Lower leg skin (tissue), 3 donors: ENCODE data around the gene APOA1.

Experiments used
- POLR2A ChIP-seq, 2 donors: fragments of 450-650 bp; IDR thresholded peaks; one replicate each; pipeline ENCODE4 v1.6.1; 2016 to 2017; ENCODE audit warnings: antibody characterized with exemption in 2 of 2, mild to moderate bottlenecking in 1 of 2, moderate library complexity in 1 of 2
- TF ChIP-seq, protein P1 (sequence below), 3 donors: fragments of 450-650 bp; IDR thresholded peaks; one replicate each; pipeline ENCODE4 v1.5.1; 2016; ENCODE audit warnings: antibody characterized with exemption in 3 of 3, mild to moderate bottlenecking in 3 of 3, moderate library complexity in 2 of 3

DNA sequence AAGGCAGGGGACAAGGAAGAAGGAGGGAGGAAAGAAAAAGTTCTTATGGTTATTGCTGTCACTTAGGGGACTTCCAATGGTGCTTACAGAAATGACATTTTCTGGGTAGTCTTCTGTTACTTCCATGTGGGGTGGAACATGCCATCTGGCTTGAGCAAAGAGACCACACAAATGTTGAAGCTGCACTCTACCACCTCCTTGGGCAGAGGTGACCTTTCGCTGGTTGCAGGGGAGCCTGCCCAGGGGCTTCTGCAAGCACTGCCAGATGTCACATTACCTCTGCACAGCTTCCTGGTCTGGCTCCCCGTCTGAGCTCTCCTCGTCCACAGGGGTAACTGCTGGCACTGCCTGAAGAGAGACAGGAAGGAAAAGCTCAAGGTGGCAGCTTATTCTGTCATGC, 32.6 kb upstream of the APOA1 start:
- TF ChIP-seq, protein P1, sequence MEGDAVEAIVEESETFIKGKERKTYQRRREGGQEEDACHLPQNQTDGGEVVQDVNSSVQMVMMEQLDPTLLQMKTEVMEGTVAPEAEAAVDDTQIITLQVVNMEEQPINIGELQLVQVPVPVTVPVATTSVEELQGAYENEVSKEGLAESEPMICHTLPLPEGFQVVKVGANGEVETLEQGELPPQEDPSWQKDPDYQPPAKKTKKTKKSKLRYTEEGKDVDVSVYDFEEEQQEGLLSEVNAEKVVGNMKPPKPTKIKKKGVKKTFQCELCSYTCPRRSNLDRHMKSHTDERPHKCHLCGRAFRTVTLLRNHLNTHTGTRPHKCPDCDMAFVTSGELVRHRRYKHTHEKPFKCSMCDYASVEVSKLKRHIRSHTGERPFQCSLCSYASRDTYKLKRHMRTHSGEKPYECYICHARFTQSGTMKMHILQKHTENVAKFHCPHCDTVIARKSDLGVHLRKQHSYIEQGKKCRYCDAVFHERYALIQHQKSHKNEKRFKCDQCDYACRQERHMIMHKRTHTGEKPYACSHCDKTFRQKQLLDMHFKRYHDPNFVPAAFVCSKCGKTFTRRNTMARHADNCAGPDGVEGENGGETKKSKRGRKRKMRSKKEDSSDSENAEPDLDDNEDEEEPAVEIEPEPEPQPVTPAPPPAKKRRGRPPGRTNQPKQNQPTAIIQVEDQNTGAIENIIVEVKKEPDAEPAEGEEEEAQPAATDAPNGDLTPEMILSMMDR (IDR thresholded peaks at IDR 0.05) = no peak
- TF ChIP-seq POLR2A (IDR thresholded peaks at IDR 0.05) = no peak
